Stimulated activated CD8-positive, alpha-beta memory T cell treated with anti-CD3 and anti-CD28 coated beads, Interleukin-7, amount 100 ng/mL, for 24 hours (primary cell): ENCODE data around the gene GSK3A.

ENCODE experiments used
- DNase-seq: peaks from one replicate; pipeline ENCODE4 v3.0.0-alpha.2; 2020; ENCODE audit warnings: low read depth

The GSK3A gene

DNA sequence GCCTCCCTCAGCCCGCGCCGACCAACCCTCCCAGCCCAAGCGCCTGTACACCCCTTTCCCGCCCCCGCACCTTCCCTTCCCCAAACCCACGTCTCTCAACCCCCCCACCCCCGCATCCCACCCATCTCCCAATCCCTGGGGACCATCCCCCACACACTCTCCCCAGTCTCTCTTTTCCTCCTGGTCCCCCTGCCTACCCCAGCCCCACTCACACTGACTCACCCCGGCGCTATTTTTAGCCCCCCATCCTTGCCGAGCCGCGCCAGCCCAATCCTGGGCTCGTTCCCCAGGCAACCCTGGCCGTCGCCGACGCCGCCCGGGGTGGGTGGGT is 38.4 kb upstream of the GSK3A start:
- no peak for DNase-seq

DNA sequence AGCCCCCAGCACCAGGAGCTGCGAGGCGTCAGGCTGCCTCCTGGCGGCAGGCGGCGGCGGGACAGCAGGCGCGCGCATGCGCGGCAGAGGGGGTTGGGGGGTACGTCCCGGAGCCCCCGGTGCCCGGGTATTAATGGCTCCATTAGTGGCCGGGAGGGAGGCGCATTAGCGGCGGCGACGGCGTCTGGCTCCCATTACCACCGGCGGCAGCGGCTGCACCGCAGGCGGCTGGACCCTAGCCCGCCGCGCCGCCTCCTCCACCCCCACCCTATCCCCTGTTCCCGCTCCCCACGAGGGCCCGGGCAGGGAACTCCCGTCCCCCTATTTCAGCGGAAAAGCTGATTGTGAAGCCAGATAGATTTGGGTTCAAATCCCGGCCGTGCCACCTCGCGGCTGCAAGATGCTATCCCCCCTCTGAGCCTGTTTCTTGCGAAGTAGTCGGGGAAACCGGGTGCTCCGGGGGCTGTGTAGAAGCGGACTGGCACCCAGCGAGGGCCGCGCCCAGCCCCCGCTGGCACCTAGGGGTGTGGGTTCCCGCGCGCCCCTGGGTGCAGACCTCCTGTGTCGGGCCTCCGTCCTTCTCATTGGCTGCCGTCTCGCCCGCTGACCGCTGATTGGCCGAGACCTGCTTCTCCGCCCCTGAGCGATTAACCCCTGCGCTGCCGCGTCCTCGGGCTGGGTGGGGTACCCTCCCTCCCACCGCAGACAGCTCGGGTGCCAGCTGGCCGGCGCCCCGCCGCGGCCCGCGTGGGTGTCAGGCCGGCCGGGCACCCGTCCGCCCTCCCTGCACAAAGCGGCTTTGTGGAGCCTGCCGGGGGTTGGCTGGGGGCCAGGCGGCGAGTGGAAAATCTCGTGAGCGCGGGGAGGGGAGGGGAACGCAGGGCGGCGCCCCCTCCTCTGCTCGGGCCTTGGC is 37.8 kb upstream of the GSK3A start:
- DNase-seq, result peak; percentile 78

DNA sequence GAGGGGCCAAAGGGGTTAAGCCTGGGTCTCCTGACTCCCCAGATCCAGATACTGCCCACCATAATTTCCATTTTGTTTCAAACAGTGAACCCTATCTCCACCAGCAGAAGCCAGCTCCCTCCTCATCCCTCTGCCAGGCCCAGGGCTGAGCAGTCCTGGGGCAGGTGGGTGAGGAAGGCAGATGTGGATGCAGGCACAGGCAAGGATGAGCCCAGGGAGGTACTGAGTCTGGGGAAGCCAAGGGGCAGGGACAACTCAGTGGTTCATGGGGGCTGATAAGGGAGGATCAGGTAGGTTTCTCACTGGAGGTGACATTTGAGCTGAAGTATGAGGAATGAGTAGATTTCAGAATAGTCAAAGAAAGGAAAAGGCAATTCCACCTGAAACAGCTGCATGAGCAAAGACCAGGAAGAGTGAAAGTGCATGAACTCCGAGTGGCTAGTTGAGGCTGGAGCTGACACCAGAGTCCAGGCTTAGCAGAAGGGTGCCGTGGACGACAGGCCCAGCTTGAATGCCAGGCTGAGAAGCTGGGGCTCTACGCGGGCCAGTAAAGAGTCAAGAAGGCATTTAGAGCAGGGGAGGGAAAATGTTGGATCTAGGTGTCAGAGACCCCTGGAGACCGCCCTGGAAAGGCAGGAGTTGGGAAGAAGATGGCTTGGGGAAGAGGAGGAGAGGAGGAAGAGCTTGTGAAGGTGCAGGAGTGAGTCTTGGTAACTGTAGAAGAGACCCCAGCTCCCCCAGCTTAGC is 36.9 kb upstream of the GSK3A start:
- DNase-seq, result no peak

DNA sequence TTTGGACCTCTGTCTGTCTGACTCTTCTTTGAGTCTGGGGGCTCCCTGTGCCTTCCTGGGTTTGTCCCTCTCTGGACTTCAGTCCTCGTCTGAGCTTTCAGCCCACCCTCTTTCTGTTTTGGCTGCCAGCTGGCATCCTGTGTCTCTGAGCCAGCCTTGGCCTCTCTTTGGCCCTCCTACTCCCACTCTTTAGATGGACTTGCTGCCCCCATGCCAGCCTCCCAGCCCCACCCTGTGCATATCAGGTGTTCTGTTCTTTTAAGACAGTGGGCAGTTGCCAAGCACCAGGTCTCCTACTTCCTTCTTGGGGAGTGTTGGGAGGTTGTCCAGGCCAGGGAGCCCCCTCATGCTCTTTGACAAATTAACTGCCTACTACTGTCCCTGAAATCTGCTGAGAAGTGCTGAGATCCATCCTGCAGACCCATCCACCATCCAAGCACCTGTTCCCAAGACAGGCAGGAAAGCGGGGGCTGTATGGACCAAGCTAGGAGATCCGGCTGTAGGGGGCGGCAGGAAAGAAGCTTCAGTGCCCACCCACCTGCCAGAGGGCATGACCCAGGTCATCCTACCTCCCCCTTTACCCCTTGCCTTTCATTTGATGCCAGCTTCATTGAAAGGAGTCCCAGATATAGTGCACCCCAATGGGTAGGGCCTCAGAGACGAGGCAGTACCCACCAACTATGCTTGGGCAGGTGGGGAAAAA is 36.2 kb upstream of the GSK3A start:
- no peak for DNase-seq

DNA sequence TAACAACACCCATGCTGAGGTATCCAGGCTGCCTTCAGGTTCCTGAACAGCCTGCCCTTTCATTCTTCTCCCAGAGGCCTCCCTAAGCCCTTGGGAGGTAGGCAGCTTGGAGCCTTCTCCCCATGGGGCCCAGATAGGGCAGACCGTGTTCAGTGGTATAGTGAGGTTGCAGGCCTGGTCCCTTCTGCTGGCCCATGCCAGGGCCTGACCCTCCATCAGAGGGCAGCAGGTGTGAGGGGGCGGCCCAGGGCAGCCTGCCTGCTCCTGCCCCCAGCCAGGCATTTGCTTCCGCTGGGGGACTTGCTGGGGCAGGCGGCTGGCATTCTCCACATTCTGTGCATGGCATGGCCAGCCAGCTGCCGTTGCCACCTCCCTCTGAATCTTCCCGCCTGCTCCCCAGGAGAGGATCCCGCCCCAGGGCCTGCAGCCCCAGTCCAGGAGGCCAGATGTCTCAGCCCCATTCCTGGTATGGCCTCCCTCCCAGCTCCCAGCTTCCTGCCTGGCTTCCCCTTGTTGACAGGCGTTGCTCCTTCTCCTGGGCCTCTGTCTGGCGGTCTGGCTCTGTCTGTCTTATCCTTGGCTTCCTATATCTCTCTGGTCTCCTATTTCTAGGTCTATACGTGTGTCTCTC is 35.5 kb upstream of the GSK3A start:
- no peak for DNase-seq

- no peak for DNase-seq
Observed at GRCh38 chr19:42276821-42277220, 34.4 kb upstream of the GSK3A start.

DNA sequence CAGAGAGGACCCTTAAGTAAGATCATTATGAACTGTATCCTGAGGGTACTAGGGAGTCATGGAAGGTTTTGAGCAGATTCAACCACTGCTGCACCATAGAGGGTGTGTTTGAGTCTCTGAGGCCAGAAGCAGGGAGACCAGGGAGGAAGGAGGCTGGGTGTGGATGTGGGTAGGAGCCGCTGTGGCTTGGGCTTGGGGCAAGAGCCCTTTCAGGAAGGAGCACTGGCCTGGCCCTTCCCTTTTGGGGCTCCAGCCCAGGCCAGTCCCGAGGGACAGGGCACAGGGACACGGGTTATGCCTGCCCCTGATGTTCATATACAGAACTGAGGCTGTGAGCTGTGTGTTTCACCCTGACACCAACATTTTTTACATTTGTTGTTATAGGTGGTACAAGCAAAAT is 33.9 kb upstream of the GSK3A start:
- DNase-seq, result no peak

DNA sequence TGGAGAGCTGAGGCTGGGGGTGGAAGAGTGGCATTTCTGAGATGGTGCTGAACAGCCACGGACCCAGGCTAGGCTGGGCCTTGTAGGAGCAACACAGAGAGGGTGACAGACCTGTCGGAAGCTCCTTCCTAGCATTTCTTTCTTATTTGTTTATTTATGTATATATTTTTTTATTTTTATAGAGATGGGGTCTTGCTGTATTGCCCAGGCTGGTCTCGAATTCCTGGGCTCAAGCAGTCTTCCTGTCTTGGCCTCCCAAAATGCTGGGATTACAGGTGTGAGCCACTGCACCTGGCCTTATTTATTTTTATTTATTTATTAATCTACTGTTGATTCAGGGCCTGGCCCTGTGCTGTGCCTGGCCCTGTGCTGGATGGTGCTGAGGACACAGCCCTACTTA is 33.1 kb upstream of the GSK3A start:
- DNase-seq, result no peak

DNA sequence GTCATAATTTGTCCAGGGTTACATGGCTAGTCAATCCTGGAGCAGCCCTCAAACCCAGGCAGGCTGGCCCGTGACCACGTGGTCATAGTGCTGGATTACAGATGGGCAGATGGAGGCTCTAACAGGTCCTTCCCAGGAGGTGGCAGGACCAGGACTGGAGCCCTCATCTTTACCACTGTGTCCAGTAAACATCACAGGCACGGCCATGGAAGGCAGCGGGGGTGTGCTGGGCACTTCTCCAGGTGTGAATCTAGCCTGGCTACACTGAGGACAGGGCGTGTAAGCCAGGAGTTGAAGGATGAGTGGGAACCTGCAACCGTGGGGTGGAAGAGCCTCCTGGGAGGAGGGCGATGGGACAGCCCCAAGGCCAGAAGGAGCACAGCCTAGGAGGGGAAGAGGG is 32.7 kb upstream of the GSK3A start:
- no peak for DNase-seq

DNA sequence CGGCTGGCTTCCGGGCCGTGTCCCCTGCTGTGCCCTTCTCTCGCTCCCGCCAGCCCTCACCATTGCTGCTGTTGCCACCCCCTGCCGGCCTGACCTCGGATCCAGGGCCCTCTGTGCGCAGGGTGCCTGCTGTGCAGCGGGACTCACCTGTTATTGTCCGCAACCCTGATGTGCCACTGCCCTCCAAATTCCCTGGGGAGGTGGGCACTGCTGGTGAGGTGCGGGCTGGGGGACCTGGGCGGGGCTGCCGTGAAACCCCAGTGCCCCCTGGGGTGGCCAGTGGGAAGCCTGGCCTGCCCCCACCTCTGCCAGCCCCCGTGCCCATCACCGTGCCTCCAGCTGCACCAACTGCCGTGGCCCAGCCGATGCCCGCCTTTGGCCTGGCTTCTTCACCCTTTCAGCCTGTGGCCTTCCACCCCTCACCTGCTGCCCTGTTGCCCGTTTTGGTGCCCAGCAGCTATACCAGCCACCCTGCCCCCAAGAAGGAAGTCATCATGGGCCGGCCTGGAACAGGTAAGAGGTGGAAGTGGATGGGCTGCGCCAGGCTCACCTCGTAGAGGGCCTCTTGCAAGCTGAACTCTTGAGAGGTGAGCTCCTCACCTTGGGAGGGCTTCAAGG is 31.8 kb upstream of the GSK3A start:
- no peak for DNase-seq

DNA sequence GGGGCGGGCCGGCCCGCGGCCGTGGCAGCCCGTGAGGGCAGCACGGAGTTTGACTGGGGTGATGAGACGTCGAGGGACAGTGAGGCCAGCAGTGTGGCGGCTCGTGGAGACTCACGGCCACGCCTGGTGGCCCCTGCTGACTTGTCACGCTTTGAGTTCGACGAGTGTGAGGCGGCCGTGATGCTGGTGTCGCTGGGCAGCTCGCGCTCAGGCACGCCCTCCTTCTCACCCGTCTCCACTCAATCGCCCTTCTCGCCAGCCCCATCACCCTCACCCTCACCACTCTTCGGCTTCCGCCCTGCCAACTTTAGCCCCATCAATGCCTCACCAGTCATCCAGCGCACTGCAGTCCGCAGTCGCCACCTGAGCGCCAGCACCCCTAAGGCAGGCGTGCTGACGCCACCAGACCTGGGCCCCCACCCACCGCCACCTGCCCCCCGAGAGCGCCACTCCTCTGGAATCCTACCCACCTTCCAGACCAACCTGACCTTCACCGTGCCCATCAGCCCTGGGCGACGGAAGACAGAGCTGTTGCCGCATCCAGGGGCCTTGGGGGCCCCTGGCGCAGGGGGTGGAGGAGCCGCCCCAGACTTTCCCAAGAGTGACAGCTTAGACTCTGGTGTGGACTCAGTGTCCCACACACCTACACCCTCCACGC is 31.1 kb upstream of the GSK3A start:
- DNase-seq, result no peak

GRCh38 chr19:42272989-42273406 is 30.6 kb upstream of the GSK3A start:
- DNase-seq, result no peak

DNA sequence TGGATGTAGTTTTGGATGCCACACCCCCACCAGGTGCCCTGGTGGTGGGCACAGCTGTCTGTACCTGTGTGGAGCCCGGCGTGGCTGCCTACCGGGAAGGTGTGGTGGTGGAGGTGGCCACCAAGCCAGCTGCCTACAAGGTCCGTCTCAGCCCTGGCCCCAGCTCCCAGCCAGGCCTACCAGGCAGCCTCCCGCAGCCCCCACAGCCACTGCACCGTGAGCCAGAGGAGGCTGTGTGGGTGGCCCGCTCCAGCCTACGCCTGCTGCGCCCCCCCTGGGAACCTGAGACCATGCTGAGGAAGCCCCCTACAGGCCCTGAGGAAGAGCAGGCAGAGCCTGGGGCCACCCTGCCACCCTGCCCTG is 30.1 kb upstream of the GSK3A start:
- no peak for DNase-seq

- no peak for DNase-seq
Observed at GRCh38 chr19:42271861-42272534, 29.6 kb upstream of the GSK3A start.

DNA sequence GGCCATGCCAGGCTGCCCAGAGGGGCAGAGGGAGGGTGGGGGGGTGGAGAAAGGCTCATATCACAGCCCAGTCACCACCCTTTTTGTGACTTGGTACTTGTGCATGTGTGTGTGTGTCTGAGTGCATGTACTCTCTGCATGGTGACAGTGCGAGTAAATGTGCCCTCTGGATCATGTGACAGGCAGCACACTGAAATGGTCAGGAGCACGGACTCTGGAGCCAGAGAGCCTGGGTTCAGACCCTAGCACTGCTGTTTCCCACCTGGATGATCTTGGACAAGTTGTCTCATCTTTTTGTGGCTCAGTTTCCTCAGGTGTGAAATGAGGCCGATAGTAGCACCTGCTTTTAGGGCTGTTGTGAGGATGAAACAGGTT is 28.6 kb upstream of the GSK3A start:
- DNase-seq, result no peak

GRCh38 chr19:42270346-42271044 is 28.1 kb upstream of the GSK3A start:
- no peak for DNase-seq

DNA sequence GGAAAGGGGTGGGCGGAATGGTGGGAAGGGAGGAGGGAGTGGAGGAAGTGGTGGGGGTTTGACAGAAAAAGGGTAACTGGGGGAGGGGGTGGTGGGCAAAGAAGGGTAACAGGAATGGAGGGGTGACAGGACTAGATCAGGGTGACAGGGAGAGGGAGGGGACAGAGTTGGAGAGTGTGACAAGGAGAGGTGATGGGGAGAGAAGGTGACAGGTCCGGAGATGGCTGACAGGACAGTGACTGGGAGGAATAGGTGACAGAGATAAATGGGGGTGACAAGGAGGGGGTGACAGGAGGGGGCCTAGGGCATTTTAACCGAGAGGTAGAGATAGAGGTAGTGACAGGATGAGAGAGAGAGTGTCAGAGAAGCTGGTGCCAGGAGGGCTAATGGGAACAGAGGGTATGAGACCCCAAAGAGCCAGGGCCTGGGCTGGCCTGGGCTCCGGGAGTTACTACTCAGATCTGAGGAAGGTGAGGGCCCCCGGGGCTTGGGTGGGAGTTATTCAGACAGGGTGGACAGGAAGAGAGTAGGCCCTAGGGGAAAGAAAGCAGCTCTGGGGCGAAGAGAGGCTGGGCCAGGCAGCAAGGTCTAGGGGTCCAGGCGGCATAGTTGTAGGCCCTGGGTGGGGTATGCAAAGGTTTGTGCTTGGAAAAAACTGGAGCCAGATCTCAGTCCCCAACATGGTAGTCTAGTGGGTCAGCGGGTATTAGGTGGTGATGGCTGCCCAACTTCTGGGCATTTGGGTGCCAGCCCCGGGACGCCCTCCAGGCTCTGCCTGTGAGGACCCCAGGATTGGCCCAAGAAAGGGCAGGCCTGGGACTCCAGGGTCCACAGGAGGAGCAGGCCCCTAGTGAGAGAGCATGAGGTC is 27.3 kb upstream of the GSK3A start:
- DNase-seq, result no peak

GRCh38 chr19:42268704-42269477 is 26.5 kb upstream of the GSK3A start, which contains the start of gene CIC:
TSS of gene CIC (plus strand) at chr19:42269252. CDS start at chr19:42271784, 2,532 bp downstream.
- peak; percentile 98 for DNase-seq
